Activated naive CD4-positive, alpha-beta T cell treated with anti-CD3 and anti-CD28 coated beads, Interleukin-2, amount 10 ng/mL, durations not matched to agents 7 days and 5 days (primary cell): ENCODE measurements around the gene TSN.
A peak's percentile ranks its signal among the peaks of the same experiment; 100 is the strongest.
"Not testable (repeated sequence)": the region's sequence is repeated elsewhere in the genome, so short reads cannot be mapped to it uniquely, and the experiment has no call there.

Experiments
- CTCF ChIA-PET: fragments of 350-600 bp; sonication (Branson Sonifier 250); formaldehyde crosslinking; loops from one replicate; lab custom pipeline; 2021; ENCODE audit warnings: antibody characterized with exemption; lab: Charles Lee
- DNase-seq: peaks from one replicate; pipeline ENCODE4 v3.0.0-alpha.2; 2020
- H3K27ac Mint-ChIP-seq: one replicate; pipeline ENCODE4 v1.8.0; 2021; ENCODE audit warnings: mild to moderate bottlenecking, moderate library complexity, mixed read lengths
- H3K27me3 Mint-ChIP-seq: one replicate; pipeline ENCODE4 v1.8.0; 2021; ENCODE audit warnings: mild to moderate bottlenecking, mixed read lengths
- H3K36me3 Mint-ChIP-seq: one replicate; pipeline ENCODE4 v1.8.0; 2021; ENCODE audit warnings: mixed read lengths
- H3K4me1 Mint-ChIP-seq: one replicate; pipeline ENCODE4 v1.8.0; 2021; ENCODE audit warnings: mixed read lengths
- H3K4me3 Mint-ChIP-seq: one replicate; pipeline ENCODE4 v1.8.0; 2021; ENCODE audit warnings: mild to moderate bottlenecking, moderate library complexity, mixed read lengths
- H3K9me3 Mint-ChIP-seq: one replicate; pipeline ENCODE4 v1.8.0; 2021; ENCODE audit warnings: mixed read lengths

TSN gene

DNA sequence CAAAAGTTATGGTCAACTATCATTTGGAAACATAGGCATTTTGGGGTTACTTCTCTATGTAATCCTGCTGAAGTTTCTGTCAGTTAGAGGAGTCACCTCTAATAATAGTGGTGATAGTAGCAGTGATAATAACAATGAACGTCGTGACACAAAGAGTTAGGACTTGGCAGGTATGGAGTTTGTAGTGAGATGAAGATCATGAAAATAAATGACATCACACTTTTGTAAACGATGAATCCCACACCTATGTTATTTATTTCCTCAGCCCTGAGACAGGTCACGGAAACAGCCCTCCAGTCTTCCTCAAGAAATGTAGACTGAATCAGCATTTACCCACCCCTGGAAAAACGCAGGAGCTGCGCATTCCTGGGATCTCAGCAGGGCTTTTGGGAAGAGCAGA, 38.8 kb downstream of the TSN start:
- Mint-ChIP-seq H3K36me3 (no peaks in the 10 kb centered on the region), H3K9me3 (no peaks in the 10 kb centered on the region), H3K27me3 (peaks cover 15% of the 10 kb centered on the region), H3K4me3 (no peak overlapping the region), H3K4me1 (no peaks in the 10 kb centered on the region), H3K27ac (no peak overlapping the region)
- CTCF ChIA-PET, result no interaction called here
- no peak for DNase-seq

DNA sequence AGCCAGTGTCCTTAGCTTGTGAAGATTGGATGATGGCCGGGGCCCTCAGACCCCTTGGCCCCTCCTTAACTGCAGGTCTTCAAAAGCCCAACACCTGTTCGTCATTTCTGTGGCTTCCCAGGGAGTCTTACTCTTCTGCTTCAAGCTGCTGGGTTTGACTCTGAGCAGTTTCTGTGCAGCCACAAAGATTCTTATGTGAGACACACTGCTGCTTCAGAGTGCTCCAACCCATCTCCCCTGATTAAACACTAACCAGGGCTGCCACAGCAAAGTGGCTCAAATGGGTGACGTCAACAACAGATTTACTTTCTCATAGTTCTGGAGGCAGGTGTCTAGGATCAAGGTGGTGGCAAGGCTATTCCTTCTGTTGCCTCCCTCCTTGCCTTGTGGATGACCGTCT, 40.8 kb downstream of the TSN start:
- Mint-ChIP-seq H3K27me3 (peaks cover 7% of the 10 kb centered on the region), H3K27ac (no peak overlapping the region), H3K4me3 (no peak overlapping the region), H3K36me3 (no peaks in the 10 kb centered on the region), H3K4me1 (no peaks in the 10 kb centered on the region), H3K9me3 (no peaks in the 10 kb centered on the region)
- CTCF ChIA-PET, result no interaction called here
- no peak for DNase-seq

DNA sequence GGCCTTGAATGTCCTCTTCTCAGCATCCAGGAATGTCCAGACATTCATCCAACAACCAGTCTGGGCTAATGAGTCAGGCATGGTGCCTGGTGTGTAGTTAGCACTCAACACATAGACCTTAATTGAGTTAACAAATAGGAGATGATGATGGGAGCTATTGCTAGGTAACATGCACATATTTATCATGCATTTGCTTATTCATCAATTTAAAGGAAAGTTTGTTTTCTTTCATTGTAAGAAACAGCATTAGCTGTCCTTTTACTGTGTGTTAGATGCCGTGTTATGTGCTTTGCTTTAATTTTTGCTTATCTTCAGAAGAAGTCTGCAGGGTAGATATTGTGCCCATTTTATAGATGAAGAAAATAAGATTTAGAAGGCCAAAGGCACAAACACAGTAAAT, 43.2 kb downstream of the TSN start:
- no peak overlapping the region for H3K27ac Mint-ChIP-seq
- no peaks in the 10 kb centered on the region for H3K4me1 Mint-ChIP-seq
- no peak for DNase-seq
- H3K36me3 Mint-ChIP-seq, result no peaks in the 10 kb centered on the region
- H3K9me3 Mint-ChIP-seq, result peaks cover 7% of the 10 kb centered on the region
- peaks cover 22% of the 10 kb centered on the region for H3K27me3 Mint-ChIP-seq
- H3K4me3 Mint-ChIP-seq, result no peak overlapping the region
- CTCF ChIA-PET, result no interaction called here

- peaks cover 7% of the 10 kb centered on the region for H3K9me3 Mint-ChIP-seq
- H3K4me1 Mint-ChIP-seq, result no peaks in the 10 kb centered on the region
- no peak for DNase-seq
- no peak overlapping the region for H3K27ac Mint-ChIP-seq
- H3K36me3 Mint-ChIP-seq, result no peaks in the 10 kb centered on the region
- peaks cover 29% of the 10 kb centered on the region for H3K27me3 Mint-ChIP-seq
- CTCF ChIA-PET, result no interaction called here
- no peak overlapping the region for H3K4me3 Mint-ChIP-seq
These were observed 46.5 kb downstream of the TSN start for GRCh38 chr2:121801916-121802315.

DNA sequence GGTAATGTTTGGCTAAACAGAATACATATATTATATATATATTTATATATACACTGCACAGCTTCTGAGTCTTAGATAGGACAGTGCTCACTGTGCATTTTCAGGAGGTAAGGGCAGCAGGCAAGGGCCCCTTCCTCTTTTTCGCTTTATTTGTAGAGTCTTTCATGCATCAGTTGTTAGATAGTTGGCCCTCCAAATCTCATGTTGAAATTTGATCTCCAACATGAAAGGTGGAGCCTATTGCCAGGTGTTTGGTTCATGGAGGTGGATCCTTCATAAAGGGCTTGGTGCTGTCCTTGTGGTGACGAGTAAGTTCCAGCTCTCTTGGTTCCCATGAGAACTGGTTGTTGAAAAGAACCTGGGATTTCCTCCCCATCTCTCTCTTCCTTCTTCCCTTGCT, 48.1 kb downstream of the TSN start:
- H3K9me3 Mint-ChIP-seq, result peaks cover 7% of the 10 kb centered on the region
- DNase-seq, result no peak
- H3K36me3 Mint-ChIP-seq, result no peaks in the 10 kb centered on the region
- no peak overlapping the region for H3K27ac Mint-ChIP-seq
- CTCF ChIA-PET, result no interaction called here
- H3K4me3 Mint-ChIP-seq, result no peak overlapping the region
- no peaks in the 10 kb centered on the region for H3K4me1 Mint-ChIP-seq
- peaks cover 33% of the 10 kb centered on the region for H3K27me3 Mint-ChIP-seq

- Mint-ChIP-seq H3K36me3 (no peaks in the 10 kb centered on the region), H3K27me3 (peaks cover 33% of the 10 kb centered on the region), H3K9me3 (peaks cover 7% of the 10 kb centered on the region), H3K4me1 (no peaks in the 10 kb centered on the region), H3K4me3 (no peak overlapping the region), H3K27ac (no peak overlapping the region)
- no peak for DNase-seq
- CTCF ChIA-PET, result no interaction called here
These were observed 48.9 kb downstream of the TSN start for GRCh38 chr2:121804340-121804739.

DNA sequence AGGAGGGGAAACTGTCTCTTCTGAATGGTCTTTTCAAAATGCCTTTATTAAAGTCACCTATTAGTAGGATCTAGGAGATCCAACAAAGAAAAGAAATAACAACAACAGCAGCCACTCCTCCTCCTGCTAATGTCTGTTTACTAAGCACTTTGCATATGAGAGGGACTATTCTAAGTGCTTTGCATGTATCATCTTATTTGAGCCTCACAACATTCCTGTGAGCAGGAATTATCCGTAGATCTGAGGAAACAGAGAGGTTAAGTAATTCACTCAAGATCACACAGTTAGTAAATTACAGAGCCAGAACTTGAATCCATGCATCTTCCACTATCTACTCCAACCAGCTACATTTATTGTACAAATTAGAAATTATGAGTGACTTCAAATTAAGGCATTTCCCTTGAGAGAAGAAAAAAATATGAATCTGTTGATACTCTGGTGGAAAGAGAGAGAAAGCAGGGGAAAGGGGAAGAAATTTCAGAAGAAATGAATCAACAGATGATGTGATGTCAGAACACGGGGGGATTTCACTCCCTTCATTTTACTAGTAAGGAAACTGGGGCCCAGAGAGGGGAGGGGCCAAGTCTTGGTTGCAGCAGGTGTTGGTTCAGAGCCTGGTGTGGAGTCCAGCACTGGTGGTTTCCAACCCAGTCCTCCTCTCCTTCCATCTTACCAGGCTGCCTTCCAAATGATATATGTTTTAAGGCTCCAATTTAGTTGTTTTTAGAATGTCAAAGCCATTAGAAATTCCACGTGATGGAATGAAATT, 49.7 kb downstream of the TSN start:
- no peak overlapping the region for H3K4me3 Mint-ChIP-seq

GRCh38 chr2:121805766-121806143, 50.3 kb downstream of the TSN start:
- H3K4me1 Mint-ChIP-seq, result no peaks in the 10 kb centered on the region
- no peak for DNase-seq
- no peak overlapping the region for H3K27ac Mint-ChIP-seq
- H3K4me3 Mint-ChIP-seq, result no peak overlapping the region
- H3K36me3 Mint-ChIP-seq, result no peaks in the 10 kb centered on the region
- CTCF ChIA-PET, result no interaction called here
- H3K9me3 Mint-ChIP-seq, result peaks cover 7% of the 10 kb centered on the region
- peaks cover 33% of the 10 kb centered on the region for H3K27me3 Mint-ChIP-seq

More for the DNA sequence above, 49.7 kb downstream of the TSN start:
- DNase-seq, result no peak
- Mint-ChIP-seq H3K27me3 (peaks cover 33% of the 10 kb centered on the region), H3K4me1 (no peaks in the 10 kb centered on the region), H3K36me3 (no peaks in the 10 kb centered on the region), H3K9me3 (peaks cover 7% of the 10 kb centered on the region), H3K27ac (no peak overlapping the region)
- CTCF ChIA-PET, result no interaction called here

- H3K4me3 Mint-ChIP-seq, DNase-seq, CTCF ChIA-PET, H3K36me3 Mint-ChIP-seq, H3K27ac Mint-ChIP-seq, H3K4me1 Mint-ChIP-seq, H3K9me3 Mint-ChIP-seq: not testable (repeated sequence)
- H3K27me3 Mint-ChIP-seq, result peaks cover 19% of the 10 kb centered on the region
These were observed 52.3 kb downstream of the TSN start for GRCh38 chr2:121807771-121808170.

DNA sequence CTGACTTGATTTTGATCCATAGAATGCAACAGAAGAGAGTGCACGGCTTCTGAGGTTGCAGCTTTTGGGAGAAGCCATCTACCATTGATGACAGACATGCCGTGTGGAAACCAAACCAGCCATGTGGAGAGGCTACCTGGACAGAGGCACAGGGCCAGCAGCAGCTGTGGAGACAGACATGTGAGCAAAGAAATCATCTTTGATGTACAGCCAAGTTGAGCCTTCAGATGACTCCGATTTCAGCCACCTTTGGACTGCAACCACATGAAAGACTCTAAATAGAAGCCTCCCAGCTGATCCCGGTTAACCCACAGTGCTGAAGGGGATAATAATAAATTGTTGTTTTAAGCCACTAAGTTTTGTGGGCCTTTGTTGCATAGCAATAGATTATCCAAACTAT, 54.2 kb downstream of the TSN start:
- no peak overlapping the region for H3K27ac Mint-ChIP-seq
- H3K36me3 Mint-ChIP-seq, result no peaks in the 10 kb centered on the region
- H3K9me3 Mint-ChIP-seq, result no peaks in the 10 kb centered on the region
- no peak for DNase-seq
- no peak overlapping the region for H3K4me3 Mint-ChIP-seq
- H3K27me3 Mint-ChIP-seq, result peaks cover 17% of the 10 kb centered on the region
- no peaks in the 10 kb centered on the region for H3K4me1 Mint-ChIP-seq
- CTCF ChIA-PET, result no interaction called here

- peak; percentile 24 for DNase-seq
- CTCF ChIA-PET, result interaction anchor here (1.0 to 1.4 kb wide), 3 partner anchors 10 to 98 kb away, joined by 3 to 5 read pairs (median 3); no protein-coding TSS in a partner anchor
These were observed 55.8 kb downstream of the TSN start for GRCh38 chr2:121810959-121811853.

DNA sequence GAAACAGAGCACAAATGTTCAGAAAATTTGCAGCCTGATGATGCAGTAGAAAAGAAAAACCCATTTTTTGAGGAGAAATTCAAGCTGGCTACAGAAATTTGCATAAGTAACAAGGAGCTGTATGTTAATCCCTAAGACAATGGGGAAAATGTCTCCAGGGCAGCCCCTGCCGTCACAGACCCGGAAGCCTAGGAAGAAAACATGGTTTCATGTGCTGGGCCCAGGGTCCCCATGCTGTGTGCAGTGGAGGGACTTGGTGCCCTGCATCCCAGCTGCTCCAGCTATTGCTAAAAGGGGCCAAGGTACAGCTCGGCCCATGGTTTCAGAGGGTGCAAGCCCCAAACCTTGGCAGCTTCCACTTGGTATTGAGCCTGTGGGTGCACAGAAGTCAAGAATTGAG, 57.6 kb downstream of the TSN start:
- H3K4me1 Mint-ChIP-seq, H3K9me3 Mint-ChIP-seq, H3K27ac Mint-ChIP-seq, H3K4me3 Mint-ChIP-seq, DNase-seq, H3K36me3 Mint-ChIP-seq, CTCF ChIA-PET: not testable (repeated sequence)
- peaks cover 15% of the 10 kb centered on the region for H3K27me3 Mint-ChIP-seq

More at GRCh38 chr2:121810959-121811853, 55.8 kb downstream of the TSN start:
- no peaks in the 10 kb centered on the region for H3K9me3 Mint-ChIP-seq
- peaks cover 13% of the 10 kb centered on the region for H3K27me3 Mint-ChIP-seq
- no peaks in the 10 kb centered on the region for H3K36me3 Mint-ChIP-seq
- H3K4me1 Mint-ChIP-seq, result no peaks in the 10 kb centered on the region
- H3K27ac Mint-ChIP-seq, result no peak overlapping the region
- no peak overlapping the region for H3K4me3 Mint-ChIP-seq

GRCh38 chr2:121815216-121815615, 59.8 kb downstream of the TSN start:
- Mint-ChIP-seq H3K27ac (no peak overlapping the region), H3K4me3 (no peak overlapping the region), H3K27me3 (peaks cover 25% of the 10 kb centered on the region), H3K9me3 (no peaks in the 10 kb centered on the region), H3K4me1 (no peaks in the 10 kb centered on the region), H3K36me3 (no peaks in the 10 kb centered on the region)
- no peak for DNase-seq
- CTCF ChIA-PET, result no interaction called here

DNA sequence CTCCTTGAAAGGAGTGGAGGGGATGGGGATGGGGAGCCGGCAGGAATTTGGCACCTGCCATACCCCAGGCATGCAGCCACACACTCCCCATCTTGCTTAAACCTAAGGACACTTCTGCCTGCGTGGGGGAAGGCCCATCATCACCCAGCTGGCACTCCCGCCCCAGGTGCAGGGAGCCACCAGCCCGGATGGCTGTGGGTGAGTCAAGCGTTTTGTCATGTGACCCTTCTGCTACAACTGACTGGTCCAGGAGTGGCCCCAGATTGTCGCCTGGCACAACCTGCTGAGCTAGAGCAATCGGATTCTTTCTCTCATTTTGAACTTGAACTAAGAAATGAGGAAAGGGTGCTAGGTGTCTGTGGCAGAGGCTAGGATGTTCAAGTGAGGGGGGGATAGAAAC, 61.3 kb downstream of the TSN start:
- CTCF ChIA-PET, result no interaction called here
- Mint-ChIP-seq H3K36me3 (no peaks in the 10 kb centered on the region), H3K27me3 (peaks cover 36% of the 10 kb centered on the region), H3K4me1 (no peaks in the 10 kb centered on the region), H3K4me3 (no peak overlapping the region), H3K27ac (no peak overlapping the region), H3K9me3 (no peaks in the 10 kb centered on the region)
- DNase-seq, result no peak

GRCh38 chr2:121817304-121817703, 61.9 kb downstream of the TSN start:
- H3K27me3 Mint-ChIP-seq, result peaks cover 37% of the 10 kb centered on the region
- H3K36me3 Mint-ChIP-seq, DNase-seq, H3K4me3 Mint-ChIP-seq, H3K4me1 Mint-ChIP-seq, H3K27ac Mint-ChIP-seq, CTCF ChIA-PET, H3K9me3 Mint-ChIP-seq: not testable (repeated sequence)
